Measurements from ENCODE around the gene KCNQ4. TPM values are rescaled to one million over a fixed set of nuclear protein-coding genes. Genes with fewer than 3 reads are reported as not detected.
A peak's percentile ranks its signal among the peaks of the same experiment; 100 is the strongest.

The KCNQ4 gene
- total RNA-seq, 1 experiment from 2014 or later, result 1.4 TPM

GRCh38 chr1:40746344-40747090 is 37.1 kb upstream of the KCNQ4 start:
- H2AFZ ChIP-seq (ENCODE audit: low read length), result no peak overlapping the region
- WGBS (ENCODE audit: extremely low coverage, insufficient read length, low lambda C conversion rate), result no CpG with 5 or more reads among the region's 2 CpGs

More at GRCh38 chr1:40746344-40747090, 37.1 kb upstream of the KCNQ4 start:
- no peak overlapping the region for H2BK20ac ChIP-seq (ENCODE audit: low read depth, low read length, poor library complexity, severe bottlenecking)
- H2BK15ac ChIP-seq (ENCODE audit: low read depth, low read length), result no peak overlapping the region
- H3K4ac ChIP-seq (ENCODE audit: low read depth, low read length), result no peak overlapping the region
- H3K23me2 ChIP-seq (ENCODE audit: insufficient read length, low read depth, low read length, poor library complexity, severe bottlenecking), result no peaks in the 10 kb centered on the region
- no peaks in the 10 kb centered on the region for H4K20me1 ChIP-seq (ENCODE audit: control insufficient read depth, insufficient read depth, insufficient read length)
- H3T11ph ChIP-seq (ENCODE audit: low read length), result no peak overlapping the region
- no peak overlapping the region for H4K91ac ChIP-seq (ENCODE audit: insufficient read length, low read depth, low read length)
- no peak overlapping the region for H3K56ac ChIP-seq (ENCODE audit: insufficient read length, low read depth, low read length)
- Mint-ChIP-seq H3K27ac (peak overlapping the region in 1 of 3 experiments; percentile 64; a peak in 2 of 7 replicates), H3K4me3 (no peak overlapping the region), H3K4me1 (peaks cover 0 to 11% of the 10 kb centered on the region in 2 experiments; a peak in 2 of 4 replicates), H3K27me3 (ENCODE audit: low read depth) (no peaks in the 10 kb centered on the region), H3K36me3 (ENCODE audit: insufficient read depth in 1 of 3, low read depth in 3 of 3) (peaks cover 13 to 74% (median 72%) of the 10 kb centered on the region in 3 experiments; a peak in 6 of 7 replicates), H3K9me3 (no peaks in the 10 kb centered on the region)
- no peak overlapping the region for H4K8ac ChIP-seq (replicated peaks; ENCODE audit: insufficient read length, low read depth, low read length)
- no peak overlapping the region for H4K5ac ChIP-seq (ENCODE audit: insufficient read length, low read depth, low read length)
- H3K27ac ChIP-seq (ENCODE audit: insufficient read length, low read depth, low read length), result no peak overlapping the region
- H3K4me1 ChIP-seq (ENCODE audit: insufficient read depth, low read length), result no peaks in the 10 kb centered on the region
- no peak overlapping the region for H3K9ac ChIP-seq (ENCODE audit: extremely low read depth, insufficient read length, low read length)
- no peak overlapping the region for H3K23ac ChIP-seq (ENCODE audit: insufficient read length, low read depth, low read length)
- no peak overlapping the region for H2BK12ac ChIP-seq (ENCODE audit: insufficient read length, low read depth, low read length)
- no peak for TF ChIP-seq CTCF (conservative IDR thresholded peaks at IDR 0.05)
- no peak overlapping the region for H3K14ac ChIP-seq (ENCODE audit: insufficient read depth, low read length)
- H3K79me1 ChIP-seq (ENCODE audit: insufficient read depth, low read depth, low read length, poor library complexity, severe bottlenecking), result no peaks in the 10 kb centered on the region
- DNase-seq, result no peak
- H3K9me3 ChIP-seq (ENCODE audit: control insufficient read depth, low read depth, low read length), result no peaks in the 10 kb centered on the region
- H2AK5ac ChIP-seq (ENCODE audit: insufficient read length, low read length), result no peak overlapping the region
- H2BK120ac ChIP-seq (ENCODE audit: low read depth, low read length, poor library complexity, severe bottlenecking), result no peak overlapping the region
- no peaks in the 10 kb centered on the region for H3K27me3 ChIP-seq (ENCODE audit: insufficient read depth, low read length)
- H3K79me2 ChIP-seq (ENCODE audit: insufficient read depth, low read length), result no peaks in the 10 kb centered on the region
- H3K18ac ChIP-seq (ENCODE audit: insufficient read length, low read depth, low read length), result no peak overlapping the region
- H3K4me2 ChIP-seq (ENCODE audit: insufficient read depth, insufficient read length, low read length), result no peak overlapping the region
- H2BK5ac ChIP-seq (ENCODE audit: insufficient read length, low read length), result no peak overlapping the region
